Motor neuron (in vitro differentiated cells): Measurements from ENCODE around the gene NOTCH1. TPM values are rescaled to one million over a fixed set of nuclear protein-coding genes. Genes with fewer than 3 reads are reported as not detected.
"Not testable (repeated sequence)": the region's sequence is repeated elsewhere in the genome, so short reads cannot be mapped to it uniquely, and the experiment has no call there.

ENCODE experiments used
- ATAC-seq, 8 experiments: fragments of 200-7000 bp; cut with Tn5 transposase; replicated peaks in 6 of 8; 2 replicates each; pipeline ENCODE4 v1.8.0; 2021; ENCODE audit warnings: mild to moderate bottlenecking in 8 of 8, moderate library complexity in 8 of 8
- H3K27ac ChIP-seq, 2 donors: fragments of 250-450 bp; sonication (Bioruptor Pico); 2 replicates each; pipeline ENCODE4 v1.9.0; 2021; ENCODE audit warnings: antibody characterized with exemption in 2 of 2, mild to moderate bottlenecking in 2 of 2, moderate library complexity in 1 of 2
- H3K4me1 ChIP-seq, 2 donors: fragments of 250-450 bp; sonication (Bioruptor Pico); replicated peaks in 1 of 2; 2 replicates each; pipeline ENCODE4 v1.6.1; 2021; ENCODE audit warnings: antibody characterized with exemption in 2 of 2, mild to moderate bottlenecking in 2 of 2, moderate library complexity in 1 of 2
- H3K4me3 ChIP-seq, 5 donors: fragments of 250-450 bp; sonication (Bioruptor Pico); 2 replicates each; pipeline ENCODE4 v1.9.0; 2021; ENCODE audit warnings: antibody characterized with exemption in 5 of 5, mild to moderate bottlenecking in 5 of 5, moderate library complexity in 4 of 5
- WGBS, 10 experiments: fragments of 450-650 bp; shearing (Covaris generic); methylation state at CpG; one replicate each; pipeline ENCODE4 v1.0.0; 2022; 5-methylcytosine and 5-hydroxymethylcytosine counted together
- in situ Hi-C, 9 experiments: fragments of 400-800 bp; cut with MboI; loops; one replicate each; pipeline ENCODE4 v1.15.0; 2021; ENCODE audit warnings: low sequenced_read_pairs in 9 of 9, low pct_unique_long_range_greater_than_20kb in 2 of 9; ENCODE audit not compliant: unreplicated experiment in 9 of 9
- total RNA-seq, 8 experiments: library from RNA; unstranded; fragments of 300-600 nt; gene quantifications; 2 replicates each; pipeline versions ENCODE4 v1.2.3 to v1.2.4, GENCODE V29; 2022

The NOTCH1 gene
- total RNA-seq, 8 experiments from 2014 or later, result 4.9 to 57.7 (median 17.6) TPM

DNA sequence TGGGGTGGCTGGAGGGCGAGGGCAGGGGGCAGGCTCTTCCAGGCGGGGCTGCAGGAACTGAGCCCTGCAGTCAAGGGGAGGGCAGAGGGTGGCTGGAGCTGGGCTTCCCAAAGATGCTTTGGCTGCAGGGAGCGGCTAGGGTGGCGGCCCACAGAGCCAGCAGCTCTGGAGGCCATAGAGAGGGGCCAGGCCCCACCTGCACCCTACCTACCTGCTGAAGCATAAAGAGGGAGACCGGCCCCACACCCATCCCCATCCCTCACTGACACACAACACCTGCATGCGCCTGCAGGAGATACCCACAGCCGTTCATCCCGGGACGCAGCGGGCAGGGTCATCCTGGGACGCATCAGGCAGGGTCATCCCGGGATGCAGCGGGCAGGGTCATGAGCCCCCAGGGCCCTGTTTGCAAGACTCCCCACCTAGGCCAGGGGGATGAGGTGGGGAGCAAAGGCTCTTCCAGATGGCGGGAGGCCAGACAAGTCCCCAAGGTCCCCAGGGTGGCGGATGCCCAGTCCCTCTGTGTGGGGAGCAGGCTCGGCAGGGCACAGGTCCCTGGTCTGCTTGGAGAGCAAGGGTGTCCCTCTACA is 39.8 kb upstream of the NOTCH1 start:
- in situ Hi-C loops, result no loop called here
- H3K4me3 ChIP-seq, result no peak overlapping the region
- no peak for ATAC-seq
- H3K4me1 ChIP-seq, result peaks cover 65 to 76% of the 10 kb centered on the region in 2 donors
- 79% methylated on average over 2 of the region's 16 CpGs; no CpG with 5 or more reads in 9 of the 10 experiments for WGBS, 10 experiments
- H3K27ac ChIP-seq, result peak overlapping the region; percentile 59 to 72

- no peak overlapping the region for H3K4me3 ChIP-seq
- peak overlapping the region; percentile 59 to 72 for H3K27ac ChIP-seq
- peak; percentile 14 to 47 (median 34) for ATAC-seq
- 32 to 83% (median 40%) methylated on average over 1 to 5 of the region's 10 CpGs; no CpG with 5 or more reads in 7 of the 10 experiments for WGBS, 10 experiments
- H3K4me1 ChIP-seq, result peaks cover 63 to 69% of the 10 kb centered on the region in 2 donors
- in situ Hi-C loops, result no loop called here
These were observed 39.1 kb upstream of the NOTCH1 start for GRCh38 chr9:136584934-136585333.

DNA sequence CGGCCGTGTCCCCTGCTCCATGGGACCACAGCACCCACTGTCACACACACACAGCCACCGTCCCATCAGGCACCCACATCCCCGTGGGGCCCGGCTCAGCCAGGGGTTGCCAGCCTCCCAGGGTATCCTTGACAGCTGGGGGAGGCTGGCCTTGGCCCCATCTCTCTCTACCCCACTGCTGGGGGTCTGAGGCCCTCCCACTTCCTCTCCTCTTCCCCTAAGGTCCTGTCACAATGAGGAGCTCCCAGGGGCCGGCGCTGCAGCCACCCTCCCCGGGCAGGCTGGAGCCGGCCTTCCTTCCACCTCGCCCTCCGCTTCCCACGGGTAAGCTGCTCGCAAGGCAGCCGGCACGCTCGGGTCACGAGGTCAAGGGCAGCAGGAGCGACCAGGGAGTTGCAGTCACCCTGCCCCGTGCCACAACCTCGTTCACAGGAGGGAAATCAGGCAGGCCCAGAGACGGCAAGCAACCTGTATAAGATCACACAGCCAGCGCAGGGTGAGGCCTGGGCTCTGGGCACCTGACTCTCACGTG is 38.6 kb upstream of the NOTCH1 start:
- Histone ChIP-seq H3K4me3 (no peak overlapping the region), H3K27ac (peak overlapping the region in 1 of 2 donors; percentile 72), H3K4me1 (peaks cover 63 to 68% of the 10 kb centered on the region in 2 donors)
- ATAC-seq, result no peak
- in situ Hi-C loops, result no loop called here
- WGBS, 10 experiments, result 18 to 60% (median 38%) methylated on average over 1 to 4 of the region's 23 CpGs; no CpG with 5 or more reads in 6 of the 10 experiments

- 60 to 100% (median 80%) methylated on average over 1 to 3 of the region's 11 CpGs; no CpG with 5 or more reads in 4 of the 10 experiments for WGBS, 10 experiments
- in situ Hi-C loops, result no loop called here
- Histone ChIP-seq H3K4me3 (no peak overlapping the region), H3K4me1 (peaks cover 63 to 68% of the 10 kb centered on the region in 2 donors), H3K27ac (no peak overlapping the region)
- peak in 2 of 8 experiments; percentile 17 to 36 for ATAC-seq
These were observed 37.3 kb upstream of the NOTCH1 start for GRCh38 chr9:136582977-136583735.

DNA sequence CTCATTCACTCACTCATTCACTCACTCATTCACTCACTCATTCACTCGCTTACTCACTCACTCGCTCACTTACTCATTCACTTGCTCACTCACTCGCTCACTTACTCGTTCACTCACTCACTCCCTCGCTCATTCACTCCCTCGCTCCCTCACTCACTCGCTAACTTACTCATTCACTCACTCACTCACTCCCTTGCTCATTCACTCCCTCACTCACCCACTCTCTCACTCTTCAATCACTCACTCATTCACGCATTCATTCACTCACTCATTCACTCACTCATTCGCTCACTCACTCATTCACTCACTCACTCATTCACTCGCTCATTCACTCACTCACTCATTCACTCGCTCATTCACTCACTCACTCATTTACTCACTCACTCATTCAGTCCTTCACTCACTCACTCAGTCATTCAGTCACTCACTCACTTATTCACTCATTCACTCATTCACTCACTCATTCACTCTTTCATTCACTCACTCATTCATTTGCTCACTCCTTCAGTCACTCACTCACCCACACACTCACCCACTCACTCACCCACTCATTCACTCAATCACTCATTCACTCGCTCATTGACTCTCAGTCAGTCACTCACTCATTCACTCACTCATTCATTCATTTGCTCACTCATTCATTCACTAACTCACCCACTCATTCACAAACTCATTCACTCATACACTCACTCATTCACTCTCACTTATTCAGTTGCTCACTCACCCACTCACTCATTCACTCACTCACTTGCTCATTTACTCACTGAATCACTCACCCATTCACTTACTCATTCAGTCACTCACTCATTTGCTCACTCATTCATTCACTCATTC is 36.0 kb upstream of the NOTCH1 start:
- no peak overlapping the region for H3K27ac ChIP-seq
- H3K4me3 ChIP-seq, result no peak overlapping the region
- in situ Hi-C loops, result no loop called here
- no peak for ATAC-seq
- WGBS, 10 experiments, result 92 to 100% (median 97%) methylated on average over 7 to 12 of the region's 12 CpGs
- H3K4me1 ChIP-seq, result peaks cover 51 to 57% of the 10 kb centered on the region in 2 donors

GRCh38 chr9:136579650-136580219 is 33.9 kb upstream of the NOTCH1 start:
- ATAC-seq, in situ Hi-C loops, H3K27ac ChIP-seq, H3K4me3 ChIP-seq: not testable (repeated sequence)
- WGBS, 10 experiments, result 82 to 100% (median 89%) methylated on average over 1 to 7 of the region's 9 CpGs
- H3K4me1 ChIP-seq, result peaks cover 30 to 36% of the 10 kb centered on the region in 2 donors

- ATAC-seq, result peak; percentile 31 to 61 (median 43)
- Histone ChIP-seq H3K4me1 (peaks cover 24 to 30% of the 10 kb centered on the region in 2 donors), H3K27ac (peak overlapping the region in 1 of 2 donors; percentile 19), H3K4me3 (no peak overlapping the region)
- WGBS, 10 experiments, result 46 to 100% (median 82%) methylated on average over 1 to 3 of the region's 15 CpGs; no CpG with 5 or more reads in 4 of the 10 experiments
- in situ Hi-C loops, result no loop called here
These were observed 33.2 kb upstream of the NOTCH1 start for GRCh38 chr9:136578915-136579649.

GRCh38 chr9:136578626-136578914 is 32.7 kb upstream of the NOTCH1 start:
- peak in 6 of 8 experiments; percentile 10 to 54 (median 30) for ATAC-seq
- peak overlapping the region in 1 of 2 donors; percentile 2 for H3K27ac ChIP-seq
- 0 to 80% (median 14%) methylated on average over 1 to 3 of the region's 7 CpGs; no CpG with 5 or more reads in 6 of the 10 experiments for WGBS, 10 experiments
- in situ Hi-C loops, result no loop called here
- H3K4me1 ChIP-seq, result peaks cover 19 to 25% of the 10 kb centered on the region in 2 donors
- no peak overlapping the region for H3K4me3 ChIP-seq

GRCh38 chr9:136577941-136578625 is 32.2 kb upstream of the NOTCH1 start:
- in situ Hi-C loops, result no loop called here
- Histone ChIP-seq H3K27ac (peak overlapping the region in 1 of 2 donors; percentile 2), H3K4me3 (no peak overlapping the region), H3K4me1 (peaks cover 15 to 25% of the 10 kb centered on the region in 2 donors)
- WGBS, 10 experiments, result 76 to 100% (median 95%) methylated on average over 1 to 6 of the region's 27 CpGs; no CpG with 5 or more reads in 5 of the 10 experiments
- peak in 6 of 8 experiments; percentile 22 to 77 (median 61) for ATAC-seq

DNA sequence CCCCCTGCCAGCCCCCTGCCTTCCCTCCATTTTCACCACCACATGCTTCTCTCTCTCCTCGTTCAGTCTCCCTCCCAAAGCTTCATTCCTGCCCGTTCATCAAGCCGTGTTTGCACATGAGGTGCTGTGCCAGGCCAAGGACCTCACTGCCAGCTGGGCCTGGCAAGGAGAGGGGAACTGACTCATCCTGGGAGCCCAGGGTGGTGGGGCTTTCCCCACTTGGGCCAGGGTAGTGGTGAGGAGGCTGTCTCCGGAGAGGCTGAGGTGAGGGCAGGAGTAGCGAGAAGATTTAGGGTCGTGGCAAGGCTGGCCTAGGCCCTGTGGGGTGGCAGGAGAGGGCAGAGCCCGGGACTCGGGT is 30.4 kb upstream of the NOTCH1 start:
- WGBS, 10 experiments, result 20 to 100% (median 89%) methylated on average over 1 to 5 of the region's 8 CpGs; no CpG with 5 or more reads in 7 of the 10 experiments
- Histone ChIP-seq H3K4me1 (peaks cover 32 to 40% of the 10 kb centered on the region in 2 donors), H3K4me3 (no peak overlapping the region), H3K27ac (no peak overlapping the region)
- no peak for ATAC-seq
- in situ Hi-C loops, result no loop called here

DNA sequence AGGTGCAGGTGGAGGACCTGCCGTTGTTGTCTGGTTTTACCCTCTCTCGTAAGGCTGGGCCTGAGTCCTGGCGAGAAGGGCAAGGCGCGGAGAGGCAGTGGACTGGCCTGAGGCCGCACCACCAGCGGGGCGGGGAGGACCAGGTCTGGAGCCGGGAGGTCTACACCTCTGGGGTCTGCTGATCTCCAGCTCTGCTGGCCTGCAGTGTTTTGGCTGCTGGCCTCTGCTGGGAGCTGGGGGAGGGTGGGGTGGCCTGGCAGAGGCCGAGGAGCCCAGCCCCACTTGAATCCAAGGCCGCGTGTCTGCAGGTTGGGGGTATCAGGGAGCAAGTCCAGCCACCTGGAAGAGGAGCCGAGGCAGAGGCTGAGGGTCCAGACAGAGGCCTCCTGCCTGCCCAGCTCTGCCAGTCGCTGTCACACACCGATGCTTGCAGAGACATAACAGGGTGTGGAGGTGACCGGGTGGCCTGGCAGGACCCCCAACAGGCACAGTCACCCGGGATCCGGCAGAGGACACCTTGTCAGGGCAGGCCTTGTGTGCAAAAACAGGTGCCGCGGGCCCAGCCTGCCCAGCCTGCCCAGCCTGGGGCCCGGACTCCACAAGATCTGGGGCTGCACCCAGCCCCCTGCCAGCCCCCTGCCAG is 29.9 kb upstream of the NOTCH1 start:
- H3K4me3 ChIP-seq, result no peak overlapping the region
- 88 to 100% (median 92%) methylated on average over 2 to 6 of the region's 21 CpGs; no CpG with 5 or more reads in 5 of the 10 experiments for WGBS, 10 experiments
- no peak overlapping the region for H3K27ac ChIP-seq
- in situ Hi-C loops, result no loop called here
- peaks cover 37 to 45% of the 10 kb centered on the region in 2 donors for H3K4me1 ChIP-seq
- no peak for ATAC-seq
